Measurements from ENCODE around the gene THOC2. TPM values are rescaled to one million over a fixed set of nuclear protein-coding genes. Genes with fewer than 3 reads are reported as not detected.
"Not testable (repeated sequence)": the region's sequence is repeated elsewhere in the genome, so short reads cannot be mapped to it uniquely, and the experiment has no call there.

Gene THOC2
- total RNA-seq, 1 experiment from 2014 or later, result 57.4 TPM

DNA sequence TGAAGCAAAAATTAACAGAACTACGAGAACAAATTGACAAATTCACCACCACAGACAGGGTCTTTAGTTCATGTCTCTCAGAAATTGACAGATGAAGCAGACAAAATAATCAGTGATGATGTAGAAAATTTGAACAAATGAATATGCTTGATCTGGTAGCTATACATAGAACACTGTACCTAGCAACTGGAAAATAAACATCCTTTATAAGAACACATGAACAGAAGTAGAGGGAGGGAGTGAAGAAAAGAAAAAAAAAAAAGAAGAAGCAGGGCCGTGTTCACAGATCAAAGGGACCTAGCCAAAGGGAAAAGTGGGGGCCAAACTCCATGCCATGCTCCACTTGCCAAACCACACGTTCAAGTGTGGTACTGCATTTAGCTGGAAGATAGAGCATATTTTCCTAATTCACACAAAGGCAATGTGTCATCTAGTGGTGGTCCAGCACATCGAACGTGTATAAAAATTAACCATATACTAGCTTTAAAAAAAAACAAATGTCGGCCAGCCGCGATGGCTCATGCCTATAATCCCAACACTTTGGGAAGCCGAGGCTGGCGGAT lies 5.6 kb upstream of the THOC2 start:
- peak; percentile 3 for DNase-seq (ENCODE audit: low read depth)

- DNase-seq (ENCODE audit: low read depth), result peak; percentile 50
Measured at GRCh38 chrX:123736333-123736921, 3.6 kb upstream of the THOC2 start.

DNA sequence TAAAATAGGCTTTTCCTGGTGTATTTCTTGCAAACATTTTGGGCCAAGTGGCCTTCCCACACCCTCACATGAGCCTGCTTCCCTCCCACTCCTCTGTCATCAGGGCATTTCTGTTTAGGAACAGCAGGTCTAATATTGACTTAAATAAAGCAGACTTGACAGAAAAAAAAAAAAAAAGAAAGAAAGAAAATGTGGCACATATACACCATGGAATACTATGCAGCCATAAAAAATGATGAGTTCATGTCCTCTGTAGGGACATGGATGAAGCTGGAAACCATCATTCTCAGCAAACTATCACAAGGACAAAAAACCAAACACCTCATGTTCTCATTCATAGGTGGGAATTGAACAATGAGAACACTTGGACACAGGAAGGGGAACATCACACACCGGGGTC lies 2.3 kb upstream of the THOC2 start:
- DNase-seq (ENCODE audit: low read depth), result not testable (repeated sequence)

DNA sequence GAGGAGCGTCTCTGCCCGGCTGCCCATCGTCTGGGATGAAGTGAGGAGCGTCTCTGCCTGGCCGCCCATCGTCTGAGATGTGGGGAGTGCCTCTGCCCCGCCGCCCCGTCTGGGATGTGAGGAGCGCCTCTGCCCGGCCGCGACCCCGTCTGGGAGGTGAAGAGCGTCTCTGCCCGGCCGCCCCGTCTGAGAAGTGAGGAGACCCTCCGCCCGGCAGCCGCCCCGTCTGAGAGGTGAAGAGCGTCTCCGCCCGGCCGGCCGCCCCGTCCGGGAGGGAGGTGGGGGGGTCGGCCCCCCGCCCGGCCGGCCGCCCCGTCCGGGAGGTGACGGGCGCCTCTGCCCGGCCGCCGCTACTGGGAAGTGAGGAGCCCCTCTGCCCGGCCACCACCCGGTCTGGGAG lies 1.2 kb upstream of the THOC2 start:
- not testable (repeated sequence) for DNase-seq (ENCODE audit: low read depth)

- DNase-seq (ENCODE audit: low read depth), result peak; percentile 10
Measured at GRCh38 chrX:123731987-123732669, 724 bp downstream of the THOC2 start.

DNA sequence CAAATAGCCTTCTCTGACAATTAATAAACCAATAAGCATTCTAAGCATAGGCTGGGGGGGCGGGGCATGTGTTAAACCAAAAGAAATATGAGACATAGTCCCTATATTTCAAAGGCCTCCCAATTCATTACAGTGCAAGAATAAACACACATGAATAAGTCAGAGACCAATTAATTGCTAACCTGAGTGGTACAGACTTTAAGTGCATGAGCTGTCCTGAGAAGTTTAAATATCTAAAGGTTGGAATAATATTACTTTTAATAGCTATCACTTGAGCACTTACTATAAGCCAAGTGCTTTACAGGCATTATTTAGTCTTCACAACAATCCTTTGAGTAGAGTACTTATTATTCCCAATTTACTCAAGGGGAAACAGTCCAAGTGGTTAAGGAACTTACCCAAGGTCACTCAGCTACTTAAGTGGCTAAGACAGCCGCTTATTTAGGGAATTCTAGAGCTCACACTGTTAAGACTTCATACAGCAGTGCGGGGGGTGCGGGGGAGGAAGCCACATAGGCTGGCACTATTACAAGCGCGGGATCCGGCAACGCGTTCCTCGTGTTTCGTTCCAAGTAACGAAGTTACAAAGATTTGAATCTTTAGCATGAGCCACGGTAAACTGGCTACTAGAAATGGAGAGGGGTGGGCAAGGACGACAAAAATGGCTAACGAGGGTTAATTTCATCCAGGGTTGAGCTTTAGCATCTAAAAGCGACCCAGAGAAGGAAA lies 1.4 kb downstream of the THOC2 start:
- DNase-seq (ENCODE audit: low read depth), result peak; percentile 5

- DNase-seq (ENCODE audit: low read depth), result no peak
Measured at GRCh38 chrX:123728554-123728953, 4.3 kb downstream of the THOC2 start.

DNA sequence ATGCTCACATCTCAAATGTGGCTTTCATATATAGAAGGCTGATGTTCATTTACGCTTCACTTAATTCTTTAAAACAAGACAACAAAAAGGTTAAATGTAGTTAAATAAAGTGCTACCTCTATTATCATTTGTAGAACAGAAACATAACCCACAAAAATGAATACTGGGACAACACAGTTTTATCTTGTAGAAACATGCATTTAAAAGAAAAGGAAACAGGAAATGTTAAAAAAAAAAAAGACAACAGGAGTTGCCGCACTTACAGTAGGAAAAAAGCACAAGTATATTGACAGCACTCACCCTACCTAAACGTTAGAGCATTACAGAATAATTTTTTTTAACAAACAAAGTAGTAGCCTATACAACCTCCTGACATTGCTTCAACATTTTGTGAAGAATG lies 4.8 kb downstream of the THOC2 start:
- no peak for DNase-seq (ENCODE audit: low read depth)

- DNase-seq (ENCODE audit: low read depth), result not testable (repeated sequence)
Measured at GRCh38 chrX:123722193-123722592, 10.7 kb downstream of the THOC2 start.

DNA sequence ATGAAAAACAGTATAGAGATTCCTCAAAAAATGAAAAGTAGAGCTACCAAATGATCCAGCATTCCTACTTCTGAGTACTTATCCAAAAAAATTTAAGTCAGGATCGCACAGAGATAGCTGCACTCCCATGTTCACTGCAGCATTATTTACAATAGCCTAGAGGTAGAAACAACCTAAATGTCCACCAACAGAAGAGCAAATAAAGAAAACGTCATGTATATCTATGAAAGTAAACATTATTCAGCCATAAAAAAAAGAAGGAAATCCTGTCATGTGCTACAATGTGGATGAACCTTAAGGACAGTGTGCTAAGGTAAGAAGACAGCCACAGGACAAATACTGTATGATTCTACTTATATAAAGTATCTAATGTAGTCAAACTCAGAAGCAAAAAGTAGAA lies 12.4 kb downstream of the THOC2 start:
- no peak for DNase-seq (ENCODE audit: low read depth)

- no peak for DNase-seq (ENCODE audit: low read depth)
Measured at GRCh38 chrX:123713841-123714240, 19.0 kb downstream of the THOC2 start.

DNA sequence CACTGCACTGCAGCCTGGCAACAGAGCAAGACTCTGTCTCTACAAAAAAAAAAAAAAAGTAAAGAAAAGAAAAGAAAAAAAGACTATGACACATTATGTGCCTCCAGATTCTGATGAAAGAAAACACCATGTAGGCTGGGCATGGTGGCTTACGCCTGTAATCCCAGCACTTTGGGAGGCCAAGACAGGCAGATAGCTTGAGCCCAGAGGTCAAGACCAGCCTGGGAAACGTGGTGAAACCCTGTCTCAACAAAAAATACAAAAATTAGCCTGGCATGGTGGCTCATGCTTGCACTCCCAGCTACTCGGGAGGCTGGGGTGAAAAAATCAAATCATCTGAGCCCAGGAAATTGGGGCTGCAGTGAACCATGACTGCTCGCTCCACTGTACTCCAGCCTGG lies 19.4 kb downstream of the THOC2 start:
- DNase-seq (ENCODE audit: low read depth), result no peak

- DNase-seq (ENCODE audit: low read depth), result not testable (repeated sequence)
Measured at GRCh38 chrX:123711201-123711600, 21.7 kb downstream of the THOC2 start.

GRCh38 chrX:123704781-123705180 lies 28.1 kb downstream of the THOC2 start:
- DNase-seq (ENCODE audit: low read depth), result no peak

GRCh38 chrX:123698979-123699520 lies 33.8 kb downstream of the THOC2 start:
- no peak for DNase-seq (ENCODE audit: low read depth)

- DNase-seq (ENCODE audit: low read depth), result no peak
Measured at GRCh38 chrX:123696334-123696733, 36.5 kb downstream of the THOC2 start.

GRCh38 chrX:123695242-123695641 lies 37.6 kb downstream of the THOC2 start:
- DNase-seq (ENCODE audit: low read depth), result no peak

- no peak for DNase-seq (ENCODE audit: low read depth)
Measured at GRCh38 chrX:123691776-123692175, 41.1 kb downstream of the THOC2 start.

DNA sequence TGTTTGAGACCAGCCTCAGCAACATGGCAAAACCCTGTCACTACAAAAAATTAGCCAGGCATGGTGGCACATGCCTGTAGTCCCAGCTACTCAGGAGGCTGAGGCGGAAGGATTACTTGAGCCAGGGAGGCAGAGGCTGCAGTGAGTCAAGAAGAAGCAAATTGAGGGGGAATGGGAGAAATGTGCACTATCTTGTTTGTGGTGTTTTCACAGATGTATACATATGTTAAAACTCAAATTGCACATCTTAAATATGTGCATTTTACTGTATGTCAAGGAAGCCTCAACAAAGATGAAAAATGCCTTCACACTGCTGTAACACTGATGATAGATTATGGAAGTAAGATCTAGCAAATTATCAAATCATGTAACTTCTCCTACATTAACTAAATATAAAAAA lies 44.3 kb downstream of the THOC2 start:
- DNase-seq (ENCODE audit: low read depth), result no peak

GRCh38 chrX:123685232-123685631 lies 47.6 kb downstream of the THOC2 start:
- no peak for DNase-seq (ENCODE audit: low read depth)

DNA sequence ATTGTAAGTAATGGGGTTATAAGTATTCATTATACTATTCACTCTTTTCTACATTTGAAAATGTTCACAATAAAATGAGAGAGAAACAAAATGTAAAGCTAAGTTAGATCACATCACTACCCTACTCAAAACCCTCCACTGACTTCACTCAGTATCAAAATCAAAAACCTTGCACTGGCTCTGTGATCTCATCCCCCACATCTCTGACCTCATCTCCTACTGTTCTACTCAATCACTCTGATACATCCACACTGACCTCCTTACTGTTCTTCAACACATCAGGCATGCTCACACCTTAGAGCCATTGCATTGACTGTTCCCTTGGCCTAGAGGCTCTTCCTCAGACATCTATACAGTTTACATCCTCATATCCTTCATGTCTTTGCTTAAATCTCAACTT lies 50.7 kb downstream of the THOC2 start:
- no peak for DNase-seq (ENCODE audit: low read depth)

GRCh38 chrX:123679733-123680460 lies 53.0 kb downstream of the THOC2 start:
- DNase-seq (ENCODE audit: low read depth), result not testable (repeated sequence)
